Measurements from ENCODE around the gene PRDX1.
"Not testable (repeated sequence)": the region's sequence is repeated elsewhere in the genome, so short reads cannot be mapped to it uniquely, and the experiment has no call there.

Gene PRDX1

GRCh38 chr1:45535988-45536766 lies 14.5 kb upstream of the PRDX1 start:
- no peak for DNase-seq

DNA sequence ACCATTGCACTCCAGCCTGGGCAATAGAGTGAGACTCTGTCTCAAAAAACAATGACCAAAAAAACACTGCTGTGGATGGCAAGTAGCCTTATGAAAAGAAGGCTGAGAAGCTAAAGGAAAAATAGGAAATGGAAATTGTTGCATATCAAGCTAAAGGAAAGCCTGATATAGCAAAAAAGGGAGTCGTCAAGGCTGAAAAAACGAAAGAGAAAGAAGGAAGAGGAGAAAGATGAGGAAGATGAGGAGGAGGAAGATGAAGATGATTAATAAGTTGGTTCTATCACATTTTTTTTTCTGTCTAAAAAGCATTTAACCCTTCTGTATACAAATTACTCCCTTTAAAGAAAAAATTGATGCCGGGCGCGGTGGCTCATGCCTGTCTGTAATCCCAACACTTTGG lies 10.2 kb upstream of the PRDX1 start:
- no peak for DNase-seq

DNA sequence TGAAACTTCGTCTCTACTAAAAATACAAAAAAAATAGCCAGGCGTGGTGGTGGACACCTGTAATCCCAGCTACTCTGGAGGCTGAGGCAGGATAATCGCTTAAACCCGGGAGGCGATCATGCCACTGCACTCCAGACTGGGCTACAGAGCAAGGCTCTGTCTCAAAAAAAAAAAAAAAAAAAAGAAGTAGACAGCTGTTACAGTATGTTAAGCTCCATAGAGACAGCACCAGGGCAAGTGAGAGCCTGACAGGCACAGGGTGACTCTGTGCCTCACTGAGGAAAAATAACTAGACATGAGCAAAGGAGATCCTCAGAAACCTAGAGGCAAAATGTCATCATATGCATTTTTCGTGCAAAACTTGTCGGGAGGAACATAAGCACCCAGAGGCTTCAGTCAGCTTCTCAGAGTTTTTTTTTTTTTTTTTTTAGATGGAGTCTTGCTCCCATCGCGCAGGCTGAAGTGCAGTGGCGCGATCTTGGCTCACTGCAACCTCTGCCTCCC lies 9.0 kb upstream of the PRDX1 start:
- no peak for DNase-seq

GRCh38 chr1:45526135-45526644 lies 4.5 kb upstream of the PRDX1 start:
- no peak for DNase-seq

- not testable (repeated sequence) for DNase-seq
Observed at GRCh38 chr1:45523975-45524374, 2.3 kb upstream of the PRDX1 start.

GRCh38 chr1:45523516-45523915 lies 1.8 kb upstream of the PRDX1 start:
- DNase-seq, result not testable (repeated sequence)

DNA sequence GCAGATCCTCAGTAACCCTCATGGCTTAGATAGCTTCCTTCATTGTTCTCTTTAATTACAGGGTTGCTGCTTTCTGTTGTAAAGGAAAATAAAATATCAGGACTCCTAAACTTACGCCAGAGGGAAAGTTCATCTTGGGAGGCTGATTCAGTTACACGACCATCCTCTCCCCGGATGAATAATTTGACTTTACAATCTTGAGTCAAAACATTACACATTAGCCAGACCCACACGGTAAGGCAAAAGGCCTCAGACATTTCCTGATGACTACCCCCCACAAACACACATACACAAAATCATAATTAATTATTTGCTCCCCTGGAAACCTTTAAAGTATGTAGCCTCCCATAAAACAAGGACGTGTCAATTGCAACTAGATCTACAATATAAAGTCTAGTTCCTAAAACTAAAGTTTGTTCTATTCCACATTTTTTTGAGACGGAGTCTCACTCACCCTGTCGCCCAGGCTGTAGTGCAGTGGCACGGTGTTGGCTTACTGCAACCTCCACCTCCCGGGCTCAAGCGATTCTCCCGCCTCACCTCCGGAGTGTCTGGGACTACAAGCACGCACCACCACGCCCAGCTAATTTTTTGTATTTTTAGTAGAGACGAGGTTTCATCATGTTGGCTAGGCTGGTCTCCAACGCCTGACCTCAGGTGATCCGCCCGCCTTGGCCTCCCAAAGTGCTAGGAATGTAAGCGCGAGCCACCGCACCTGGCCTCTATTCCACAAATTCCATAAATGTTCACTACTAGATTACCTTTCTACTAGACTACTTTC lies 830 bp upstream of the PRDX1 start:
- DNase-seq, result no peak

DNA sequence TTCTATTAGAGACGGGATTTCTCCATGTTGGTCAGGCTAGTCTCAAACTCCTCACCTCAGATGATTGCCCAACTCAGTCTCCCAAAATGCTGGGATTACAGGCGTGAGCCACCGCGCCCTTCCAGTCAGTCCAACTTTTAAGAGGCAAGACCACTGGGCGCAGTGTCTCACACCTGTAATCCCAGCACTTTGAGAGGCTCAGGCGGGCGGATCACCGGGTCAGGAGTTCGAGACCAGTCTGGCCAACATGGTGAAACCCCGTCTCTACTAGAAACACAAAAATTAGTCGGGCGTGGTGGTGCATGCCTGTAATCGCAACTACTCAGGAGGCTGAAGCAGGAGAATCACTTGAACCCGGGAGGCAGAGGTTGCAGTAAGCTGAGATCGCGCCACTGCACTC lies 1.9 kb downstream of the PRDX1 start:
- DNase-seq, result not testable (repeated sequence)

DNA sequence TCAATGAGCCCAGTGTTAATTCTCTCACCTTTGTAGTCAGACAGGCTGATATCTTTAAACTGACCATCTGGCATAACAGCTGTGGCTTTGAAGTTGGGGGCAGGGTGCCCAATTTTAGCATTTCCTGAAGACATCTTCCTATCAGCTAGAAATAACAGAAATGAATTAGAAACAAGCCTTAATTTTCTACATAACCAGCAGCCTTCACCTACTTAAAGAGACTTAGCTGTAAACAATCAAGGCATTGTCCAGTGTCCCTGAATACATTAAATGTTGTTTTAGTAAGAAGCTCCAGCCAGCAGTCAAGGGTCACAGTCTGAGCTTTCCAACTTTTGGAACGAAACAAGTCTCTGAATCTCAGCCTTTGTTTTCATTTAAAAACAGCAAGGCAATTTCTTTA lies 2.8 kb downstream of the PRDX1 start:
- DNase-seq, result no peak

DNA sequence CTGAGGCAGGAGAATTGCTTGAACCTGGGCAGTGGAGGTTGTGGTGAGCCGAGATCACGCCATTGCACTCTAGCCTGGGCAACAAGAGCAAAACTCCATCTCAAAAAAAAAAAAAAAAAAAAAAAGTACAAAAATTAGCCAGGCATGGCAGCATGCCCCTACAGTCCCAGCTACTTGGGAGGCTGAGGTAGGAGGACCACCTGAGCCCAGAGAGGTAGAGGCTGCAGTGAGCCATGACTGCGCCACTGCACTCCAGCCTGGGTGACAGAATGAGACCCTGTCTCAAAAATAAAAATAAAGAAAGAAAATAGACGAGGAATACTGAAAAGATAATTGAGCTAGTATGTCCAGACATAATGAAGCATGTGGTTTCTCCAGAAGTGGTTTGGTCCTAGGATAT lies 3.3 kb downstream of the PRDX1 start:
- not testable (repeated sequence) for DNase-seq

GRCh38 chr1:45516465-45516864 lies 5.2 kb downstream of the PRDX1 start:
- no peak for DNase-seq

- no peak for DNase-seq
Observed at GRCh38 chr1:45516036-45516435, 5.6 kb downstream of the PRDX1 start.

DNA sequence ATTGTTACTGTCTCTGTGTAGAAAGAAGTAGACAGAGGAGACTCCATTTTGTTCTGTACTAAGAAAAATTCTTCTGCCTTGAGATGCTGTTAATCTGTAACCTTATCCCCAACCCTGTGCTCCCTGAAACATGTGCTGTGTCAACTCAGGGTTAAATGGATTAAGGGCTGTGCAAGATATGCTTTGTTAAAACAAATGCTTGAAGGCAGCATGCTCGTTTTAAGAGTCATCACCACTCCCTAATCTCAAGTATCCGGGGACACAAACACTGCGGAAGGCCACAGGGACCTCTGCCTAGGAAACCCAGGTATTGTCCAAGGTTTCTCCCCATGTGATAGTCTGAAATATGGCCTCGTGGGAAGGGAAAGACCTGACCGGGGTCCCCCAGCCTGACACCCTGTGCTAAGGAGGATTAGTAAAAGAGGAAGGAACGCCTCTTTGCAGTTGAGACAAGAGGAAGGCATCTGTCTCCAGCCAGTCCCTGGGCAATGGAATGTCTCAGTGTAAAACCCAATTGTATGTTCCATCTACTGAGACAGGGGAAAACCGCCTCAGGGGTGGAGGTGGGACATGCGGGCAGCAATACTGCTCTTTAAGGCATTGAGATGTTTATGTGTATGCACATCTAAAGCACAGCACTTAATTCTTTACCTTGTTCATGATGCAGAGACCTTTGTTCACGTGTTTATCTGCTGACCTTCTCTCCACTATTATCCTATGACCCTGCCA lies 8.0 kb downstream of the PRDX1 start:
- not testable (repeated sequence) for DNase-seq

DNA sequence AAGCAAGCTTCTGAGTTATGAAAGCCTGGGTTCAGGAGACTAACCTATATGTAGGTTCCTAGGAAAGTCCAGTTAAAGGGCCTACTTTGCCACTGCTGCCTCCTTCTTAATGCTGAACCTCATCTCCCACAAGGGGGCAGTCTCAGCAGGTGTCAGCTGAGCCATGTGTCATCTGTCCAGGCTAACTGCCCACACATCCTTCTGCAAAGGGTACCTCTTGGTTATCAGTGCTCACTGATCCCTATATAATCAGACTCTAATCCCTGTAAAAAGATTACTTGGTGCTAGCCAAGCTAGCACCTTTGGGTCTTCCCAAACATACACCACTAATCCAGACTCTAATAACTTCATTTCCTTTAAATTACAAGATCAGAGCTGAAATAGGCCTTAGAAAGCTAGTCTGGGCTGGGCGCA lies 9.0 kb downstream of the PRDX1 start:
- DNase-seq, result peak; percentile 41

DNA sequence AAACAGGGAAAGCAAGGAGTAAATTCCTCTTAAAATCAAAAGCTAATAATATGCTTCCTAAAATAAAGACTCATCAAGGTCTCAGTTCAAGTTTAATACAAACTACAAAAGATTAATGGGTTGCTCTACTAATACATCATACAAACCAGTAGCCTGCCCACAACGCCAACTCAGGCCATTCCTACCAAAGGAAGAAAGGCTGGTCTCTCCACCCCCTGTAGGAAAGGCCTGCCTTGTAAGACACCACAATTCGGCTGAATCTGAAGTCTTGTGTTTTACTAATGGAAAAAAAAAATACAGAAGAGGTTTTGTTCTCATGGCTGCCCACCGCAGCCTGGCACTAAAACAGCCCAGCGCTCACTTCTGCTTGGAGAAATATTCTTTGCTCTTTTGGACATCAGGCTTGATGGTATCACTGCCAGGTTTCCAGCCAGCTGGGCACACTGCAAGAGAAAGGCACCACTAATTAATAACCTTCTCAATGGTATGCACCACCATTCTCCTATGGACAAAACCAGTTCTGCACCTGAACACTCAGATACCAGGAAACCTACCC lies 10.6 kb downstream of the PRDX1 start:
- no peak for DNase-seq

DNA sequence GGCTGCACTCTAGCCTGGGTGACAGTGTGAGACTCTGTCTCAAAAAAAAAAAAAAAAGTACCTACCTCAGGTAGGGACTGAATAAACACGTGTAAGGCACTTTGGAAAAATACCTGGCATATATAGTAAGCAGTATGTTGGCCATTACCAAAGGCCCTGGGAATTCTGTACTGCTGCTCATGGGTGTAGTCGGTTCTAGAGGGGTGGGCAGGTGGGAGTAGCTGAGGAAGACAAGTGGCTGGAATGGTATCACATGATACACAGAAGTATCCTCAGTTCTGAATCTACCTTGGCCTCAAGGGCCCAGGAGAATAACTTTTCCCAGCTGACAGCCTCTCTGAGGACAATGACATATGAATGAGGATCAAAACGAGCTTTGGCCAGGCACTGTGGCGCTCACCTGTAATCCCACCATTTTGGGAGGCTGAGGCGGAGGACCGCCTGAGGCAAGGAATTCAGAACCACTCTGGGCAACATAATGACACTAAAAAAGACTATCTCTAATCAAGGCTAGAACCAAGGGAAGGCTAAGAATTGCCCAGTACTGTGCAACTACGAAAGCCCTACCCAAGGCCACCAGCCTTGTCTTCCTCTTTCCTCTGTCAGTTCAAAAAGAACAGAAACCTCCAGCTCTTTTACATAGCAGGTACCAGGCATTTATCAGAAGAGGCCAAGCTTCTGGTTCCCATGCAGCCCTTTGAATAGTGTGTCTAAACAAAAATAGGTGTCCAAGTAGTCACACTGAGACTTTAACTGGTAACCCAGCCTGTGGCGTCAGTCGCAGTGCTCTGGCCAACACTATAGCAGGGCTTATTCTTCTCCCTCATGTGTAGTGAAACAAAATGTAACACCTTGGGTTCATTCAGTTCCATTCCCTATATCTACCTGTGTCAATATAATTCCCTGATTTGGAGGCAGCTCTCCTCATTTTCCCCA lies 11.4 kb downstream of the PRDX1 start:
- DNase-seq, result no peak

DNA sequence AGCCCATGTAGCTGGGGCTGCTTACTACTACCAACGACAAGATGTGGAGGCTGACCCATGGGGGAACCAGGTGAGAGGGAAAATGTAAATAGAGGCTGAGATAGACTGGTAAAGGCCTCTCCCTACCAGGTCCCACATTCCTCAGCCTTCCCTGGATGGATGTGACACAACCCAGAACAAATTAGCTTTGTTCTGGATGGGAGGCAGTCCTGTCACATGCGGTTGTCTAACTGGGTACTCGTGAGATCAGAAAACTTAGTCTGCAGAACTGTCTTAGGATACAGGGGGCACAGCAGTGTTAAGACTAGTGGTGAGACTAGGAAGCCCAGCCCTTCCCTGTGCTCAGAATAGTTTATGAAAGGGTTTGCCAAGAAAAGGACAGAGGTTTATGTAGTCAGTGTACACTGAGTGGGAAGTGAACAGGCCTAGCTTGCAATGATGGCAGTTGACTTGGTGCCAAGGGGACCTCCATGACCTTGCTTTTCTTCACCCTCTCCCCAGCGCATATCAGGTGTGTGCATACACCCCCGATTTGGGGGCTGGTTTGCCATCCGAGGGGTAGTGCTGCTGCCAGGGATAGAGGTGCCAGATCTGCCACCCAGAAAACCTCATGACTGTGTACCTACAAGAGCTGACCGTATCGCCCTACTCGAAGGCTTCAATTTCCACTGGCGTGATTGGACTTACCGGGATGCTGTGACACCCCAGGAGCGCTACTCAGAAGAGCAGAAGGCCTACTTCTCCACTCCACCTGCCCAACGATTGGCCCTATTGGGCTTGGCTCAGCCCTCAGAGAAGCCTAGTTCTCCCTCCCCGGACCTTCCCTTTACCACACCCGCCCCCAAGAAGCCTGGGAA lies 13.2 kb downstream of the PRDX1 start:
- DNase-seq, result no peak

GRCh38 chr1:45507893-45508292 lies 13.8 kb downstream of the PRDX1 start:
- DNase-seq, result no peak

DNA sequence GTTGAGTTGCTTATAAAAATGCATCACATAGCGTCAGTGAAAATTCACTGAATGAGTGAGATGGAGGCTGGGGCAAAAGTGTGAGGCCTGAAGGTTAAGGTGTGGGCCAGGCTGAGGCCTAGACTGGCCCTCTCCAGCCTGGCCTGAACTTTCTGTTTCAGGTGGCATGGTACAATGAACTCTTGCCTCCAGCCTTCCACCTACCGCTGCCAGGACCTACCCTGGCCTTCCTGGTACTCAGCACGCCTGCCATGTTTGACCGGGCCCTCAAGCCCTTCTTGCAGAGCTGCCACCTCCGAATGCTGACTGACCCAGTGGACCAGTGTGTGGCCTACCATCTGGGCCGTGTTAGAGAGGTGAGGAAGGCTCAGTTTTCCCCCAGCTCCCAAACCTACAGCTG lies 14.5 kb downstream of the PRDX1 start:
- DNase-seq, result no peak

DNA sequence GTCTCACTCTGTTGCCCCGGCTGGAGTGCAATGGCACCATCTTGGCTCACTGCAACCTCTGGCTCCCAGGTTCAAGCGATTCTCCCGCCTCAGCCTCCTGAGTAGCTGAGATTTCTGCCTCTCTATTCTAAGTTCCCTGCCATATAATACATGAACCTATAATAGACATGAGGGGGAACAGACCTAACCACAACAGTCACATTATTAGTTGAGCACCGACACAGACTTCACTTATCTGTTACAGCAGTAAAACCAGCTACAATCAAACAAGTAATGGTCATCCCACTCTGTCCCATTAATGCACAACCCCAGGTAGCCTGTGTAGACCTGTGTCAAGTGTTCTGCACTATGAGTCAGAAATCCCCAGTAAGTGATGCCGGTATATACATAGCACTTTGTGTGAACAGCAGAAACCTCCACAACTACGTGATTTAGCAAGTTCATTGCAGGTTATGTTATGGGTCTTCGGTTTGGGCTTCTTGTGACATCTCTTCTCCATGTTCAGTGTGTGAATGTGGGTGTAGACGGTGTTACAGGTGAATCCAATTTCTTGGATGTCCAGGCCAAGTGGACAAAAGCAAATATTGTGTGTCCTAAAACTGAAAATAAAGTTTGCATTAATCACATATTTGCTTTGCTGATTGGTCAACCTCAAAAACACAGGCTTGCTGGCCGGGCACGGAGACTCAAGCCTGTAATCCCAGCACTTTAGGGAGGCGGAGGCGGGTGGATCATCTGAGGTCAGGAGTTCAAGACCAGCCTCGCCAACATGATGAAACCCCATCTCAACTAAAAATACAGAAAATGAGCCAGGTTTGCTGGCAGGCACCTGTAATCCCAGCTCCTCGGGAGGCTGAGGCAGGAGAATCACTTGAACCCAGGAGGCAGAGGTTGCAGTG lies 18.0 kb downstream of the PRDX1 start:
- DNase-seq, result no peak

Measured in stimulated activated CD4-positive, alpha-beta T cell treated with anti-CD3 and anti-CD28 coated beads, Interleukin-12 subunit alpha, Interleukin-12 subunit beta, amount 100 ng/mL, for 4 hours (primary cell).